Effector memory CD8-positive, alpha-beta T cell (primary cell): Measurements from ENCODE around the gene SEC14L5.
A peak's percentile ranks its signal among the peaks of the same experiment; 100 is the strongest.

Source experiments
- ATAC-seq: fragments of 150-1000 bp; cut with Tn5 transposase; replicated peaks from 2 replicates; pipeline ENCODE4 v1.10.0; 2021; ENCODE audit warnings: mild to moderate bottlenecking, moderate library complexity
- DNase-seq, 3 experiments: peaks; one replicate each; pipeline ENCODE4 v3.0.0; 2021
- H3K27ac Mint-ChIP-seq, 2 donors: one replicate each; pipeline ENCODE4 v1.8.0; 2022; ENCODE audit warnings: mild to moderate bottlenecking in 2 of 2, mixed read lengths in 2 of 2, moderate library complexity in 2 of 2
- H3K27me3 Mint-ChIP-seq, 2 donors: one replicate each; pipeline ENCODE4 v1.8.0; 2022; ENCODE audit warnings: mixed read lengths in 2 of 2
- H3K36me3 Mint-ChIP-seq: one replicate; pipeline ENCODE4 v1.8.0; 2022; ENCODE audit warnings: mild to moderate bottlenecking, moderate library complexity, mixed read lengths; ENCODE audit not compliant: insufficient read depth
- H3K4me1 Mint-ChIP-seq, 2 donors: one replicate each; pipeline ENCODE4 v1.8.0; 2022; ENCODE audit warnings: low read depth in 2 of 2, mixed read lengths in 2 of 2
- H3K4me3 Mint-ChIP-seq, 2 donors: one replicate each; pipeline ENCODE4 v1.8.0; 2022; ENCODE audit warnings: mild to moderate bottlenecking in 2 of 2, mixed read lengths in 2 of 2, moderate library complexity in 2 of 2
- H3K9me3 Mint-ChIP-seq, 2 donors: one replicate each; pipeline ENCODE4 v1.8.0; 2022; ENCODE audit warnings: mixed read lengths in 2 of 2

The SEC14L5 gene

GRCh38 chr16:5020551-5020950, 62.4 kb downstream of the SEC14L5 start:
- DNase-seq (no peak), ATAC-seq (no peak)
- Mint-ChIP-seq H3K36me3 (no peaks in the 10 kb centered on the region), H3K27ac (no peak overlapping the region), H3K27me3 (peaks cover 0 to 10% of the 10 kb centered on the region in 2 donors), H3K9me3 (no peaks in the 10 kb centered on the region), H3K4me3 (no peak overlapping the region), H3K4me1 (no peaks in the 10 kb centered on the region)

GRCh38 chr16:5022521-5022920, 64.4 kb downstream of the SEC14L5 start:
- ATAC-seq = no peak
- no peak overlapping the region for H3K27ac Mint-ChIP-seq
- no peaks in the 10 kb centered on the region for H3K9me3 Mint-ChIP-seq
- H3K36me3 Mint-ChIP-seq = peaks cover 5% of the 10 kb centered on the region
- no peak for DNase-seq
- H3K4me3 Mint-ChIP-seq = no peak overlapping the region
- peaks cover 0 to 10% of the 10 kb centered on the region in 2 donors for H3K27me3 Mint-ChIP-seq
- no peaks in the 10 kb centered on the region for H3K4me1 Mint-ChIP-seq

- Mint-ChIP-seq H3K27me3 (peaks cover 0 to 10% of the 10 kb centered on the region in 2 donors), H3K4me1 (no peaks in the 10 kb centered on the region), H3K27ac (no peak overlapping the region), H3K4me3 (no peak overlapping the region), H3K36me3 (peaks cover 8% of the 10 kb centered on the region), H3K9me3 (no peaks in the 10 kb centered on the region)
- DNase-seq (no peak), ATAC-seq (no peak)
These were observed 66.5 kb downstream of the SEC14L5 start for GRCh38 chr16:5024632-5025031.

- no peak overlapping the region for H3K4me3 Mint-ChIP-seq
- no peak for ATAC-seq
- no peaks in the 10 kb centered on the region for H3K4me1 Mint-ChIP-seq
- peaks cover 8% of the 10 kb centered on the region for H3K36me3 Mint-ChIP-seq
- no peak overlapping the region for H3K27ac Mint-ChIP-seq
- H3K27me3 Mint-ChIP-seq = peaks cover 0 to 10% of the 10 kb centered on the region in 2 donors
- H3K9me3 Mint-ChIP-seq = no peaks in the 10 kb centered on the region
- DNase-seq = no peak
These were observed 67.1 kb downstream of the SEC14L5 start for GRCh38 chr16:5025171-5025632.

GRCh38 chr16:5026664-5027063, 68.5 kb downstream of the SEC14L5 start:
- Mint-ChIP-seq H3K27ac (no peak overlapping the region), H3K36me3 (peaks cover 12% of the 10 kb centered on the region), H3K27me3 (peaks cover 0 to 9% of the 10 kb centered on the region in 2 donors), H3K9me3 (no peaks in the 10 kb centered on the region), H3K4me1 (peaks cover 0 to 3% of the 10 kb centered on the region in 2 donors), H3K4me3 (no peak overlapping the region)
- ATAC-seq = no peak
- no peak for DNase-seq

- no peak overlapping the region for H3K27ac Mint-ChIP-seq
- peaks cover 0 to 6% of the 10 kb centered on the region in 2 donors for H3K4me1 Mint-ChIP-seq
- H3K27me3 Mint-ChIP-seq = peaks cover 0 to 4% of the 10 kb centered on the region in 2 donors
- H3K36me3 Mint-ChIP-seq = peaks cover 12% of the 10 kb centered on the region
- no peak overlapping the region for H3K4me3 Mint-ChIP-seq
- ATAC-seq = no peak
- H3K9me3 Mint-ChIP-seq = no peaks in the 10 kb centered on the region
- DNase-seq = no peak
These were observed 69.0 kb downstream of the SEC14L5 start for GRCh38 chr16:5027086-5027485.

- no peak for DNase-seq
- Mint-ChIP-seq H3K4me3 (no peak overlapping the region), H3K9me3 (no peaks in the 10 kb centered on the region), H3K27me3 (no peaks in the 10 kb centered on the region), H3K27ac (no peak overlapping the region), H3K36me3 (peaks cover 12% of the 10 kb centered on the region), H3K4me1 (peaks cover 4 to 10% of the 10 kb centered on the region in 2 donors)
- no peak for ATAC-seq
These were observed 69.6 kb downstream of the SEC14L5 start for GRCh38 chr16:5027575-5028235.

GRCh38 chr16:5028950-5029475, 70.9 kb downstream of the SEC14L5 start:
- no peak overlapping the region for H3K4me3 Mint-ChIP-seq
- H3K9me3 Mint-ChIP-seq = no peaks in the 10 kb centered on the region
- no peaks in the 10 kb centered on the region for H3K27me3 Mint-ChIP-seq
- ATAC-seq (no peak), DNase-seq (no peak)
- H3K4me1 Mint-ChIP-seq = peaks cover 10 to 18% of the 10 kb centered on the region in 2 donors
- no peak overlapping the region for H3K27ac Mint-ChIP-seq
- peaks cover 17% of the 10 kb centered on the region for H3K36me3 Mint-ChIP-seq

GRCh38 chr16:5030251-5030870, 72.2 kb downstream of the SEC14L5 start:
- peak overlapping the region in 1 of 2 donors; percentile 29 for H3K27ac Mint-ChIP-seq
- H3K36me3 Mint-ChIP-seq = peaks cover 21% of the 10 kb centered on the region
- no peaks in the 10 kb centered on the region for H3K9me3 Mint-ChIP-seq
- no peaks in the 10 kb centered on the region for H3K27me3 Mint-ChIP-seq
- DNase-seq = no peak
- ATAC-seq = no peak
- H3K4me3 Mint-ChIP-seq = no peak overlapping the region
- H3K4me1 Mint-ChIP-seq = peaks cover 15 to 24% of the 10 kb centered on the region in 2 donors

GRCh38 chr16:5031601-5032000, 73.5 kb downstream of the SEC14L5 start:
- Mint-ChIP-seq H3K27me3 (no peaks in the 10 kb centered on the region), H3K4me1 (peaks cover 15 to 24% of the 10 kb centered on the region in 2 donors), H3K9me3 (no peaks in the 10 kb centered on the region), H3K27ac (no peak overlapping the region), H3K36me3 (peaks cover 19% of the 10 kb centered on the region), H3K4me3 (peak overlapping the region in 1 of 2 donors; percentile 45)
- no peak for ATAC-seq
- DNase-seq = no peak

GRCh38 chr16:5032748-5033167, 74.6 kb downstream of the SEC14L5 start:
- ATAC-seq (no peak), DNase-seq (no peak)
- Mint-ChIP-seq H3K9me3 (no peaks in the 10 kb centered on the region), H3K36me3 (peaks cover 16% of the 10 kb centered on the region), H3K27ac (peak overlapping the region in 1 of 2 donors; percentile 55), H3K27me3 (no peaks in the 10 kb centered on the region), H3K4me3 (peak overlapping the region; percentile 78 to 82), H3K4me1 (peaks cover 15 to 24% of the 10 kb centered on the region in 2 donors)

GRCh38 chr16:5033256-5034166, 75.4 kb downstream of the SEC14L5 start, which contains the start of gene NAGPA:
Gene NAGPA, minus strand, starts transcription at chr16:5033935. Its CDS starts 21 bp downstream, at chr16:5033914.
- peak; percentile 76 to 82 (median 78) for DNase-seq
- no peaks in the 10 kb centered on the region for H3K9me3 Mint-ChIP-seq
- H3K4me3 Mint-ChIP-seq = peak within 1 kb of the TSS; percentile 78 to 82
- H3K27ac Mint-ChIP-seq = peak within 1 kb of the TSS; percentile 93 to 95
- peaks cover 15 to 24% of the 10 kb centered on the region in 2 donors for H3K4me1 Mint-ChIP-seq
- H3K36me3 Mint-ChIP-seq = peaks cover 16% of the 10 kb centered on the region
- H3K27me3 Mint-ChIP-seq = no peaks in the 10 kb centered on the region
- ATAC-seq = peak; percentile 94

GRCh38 chr16:5034167-5034523, 76.0 kb downstream of the SEC14L5 start:
- DNase-seq (no peak), ATAC-seq (no peak)
- no peaks in the 10 kb centered on the region for H3K27me3 Mint-ChIP-seq
- no peaks in the 10 kb centered on the region for H3K9me3 Mint-ChIP-seq
- H3K4me1 Mint-ChIP-seq = peaks cover 15 to 24% of the 10 kb centered on the region in 2 donors
- peak overlapping the region; percentile 78 to 82 for H3K4me3 Mint-ChIP-seq
- peaks cover 14% of the 10 kb centered on the region for H3K36me3 Mint-ChIP-seq
- H3K27ac Mint-ChIP-seq = peak overlapping the region; percentile 93 to 95
